GM18951 (cell line): ENCODE data around the gene FUS.
"Not testable (repeated sequence)": the region's sequence is repeated elsewhere in the genome, so short reads cannot be mapped to it uniquely, and the experiment has no call there.

Experiments used
- POLR2A ChIP-seq: IDR thresholded peaks from 4 replicates; pipeline ENCODE4 v1.6.1; 2011; ENCODE audit warnings: mild to moderate bottlenecking; ENCODE audit not compliant: insufficient read length, insufficient read depth; ENCODE audit errors: extremely low read depth
- in situ Hi-C: fragments of 300-500 bp; cut with MboI; formaldehyde crosslinking; loops from one replicate; pipeline ENCODE4 v1.12.0; 2022; ENCODE audit warnings: low sequenced_read_pairs, mixed read lengths, inconsistent platforms; ENCODE audit not compliant: unreplicated experiment

The FUS gene

GRCh38 chr16:31138621-31139578, 41.0 kb upstream of the FUS start:
- in situ Hi-C loops, result no loop called here
- TF ChIP-seq POLR2A, result no peak

GRCh38 chr16:31141071-31141469, 38.9 kb upstream of the FUS start:
- in situ Hi-C loops, result not testable (repeated sequence)

DNA sequence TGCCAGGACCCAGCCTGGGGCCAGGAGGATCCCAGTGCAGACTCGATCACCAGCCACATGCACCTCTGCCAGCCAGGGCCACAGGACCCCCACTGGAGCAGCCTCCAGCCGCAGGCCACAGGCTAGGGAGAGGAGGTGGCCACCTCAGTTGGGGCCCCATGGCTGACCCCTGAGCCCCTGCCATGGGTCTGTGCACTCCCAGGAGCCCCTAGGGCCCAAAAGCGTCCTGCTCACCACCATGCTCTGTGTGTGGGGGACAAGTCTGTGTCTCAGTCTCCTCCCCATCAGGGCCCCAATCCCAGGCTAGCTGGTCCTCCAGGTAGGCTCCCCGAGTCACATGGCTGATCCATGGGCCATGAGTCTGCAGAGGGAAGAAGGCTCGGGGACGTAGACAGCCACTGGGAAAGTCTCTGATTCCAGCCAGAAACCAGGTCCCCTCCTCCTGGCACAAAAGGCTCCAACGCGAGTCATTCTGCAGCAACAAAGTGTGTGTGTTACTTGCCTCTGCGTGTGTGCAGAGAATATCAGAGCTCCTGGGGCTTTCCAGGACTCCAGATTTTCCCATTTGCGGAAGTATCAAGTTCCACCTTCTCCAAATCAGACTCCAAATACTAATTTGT, 38.3 kb upstream of the FUS start:
- no peak for TF ChIP-seq POLR2A
- in situ Hi-C loops, result no loop called here

- in situ Hi-C loops, result no loop called here
- TF ChIP-seq POLR2A, result peak; percentile 45
Observed at GRCh38 chr16:31142109-31143010, 37.6 kb upstream of the FUS start.

DNA sequence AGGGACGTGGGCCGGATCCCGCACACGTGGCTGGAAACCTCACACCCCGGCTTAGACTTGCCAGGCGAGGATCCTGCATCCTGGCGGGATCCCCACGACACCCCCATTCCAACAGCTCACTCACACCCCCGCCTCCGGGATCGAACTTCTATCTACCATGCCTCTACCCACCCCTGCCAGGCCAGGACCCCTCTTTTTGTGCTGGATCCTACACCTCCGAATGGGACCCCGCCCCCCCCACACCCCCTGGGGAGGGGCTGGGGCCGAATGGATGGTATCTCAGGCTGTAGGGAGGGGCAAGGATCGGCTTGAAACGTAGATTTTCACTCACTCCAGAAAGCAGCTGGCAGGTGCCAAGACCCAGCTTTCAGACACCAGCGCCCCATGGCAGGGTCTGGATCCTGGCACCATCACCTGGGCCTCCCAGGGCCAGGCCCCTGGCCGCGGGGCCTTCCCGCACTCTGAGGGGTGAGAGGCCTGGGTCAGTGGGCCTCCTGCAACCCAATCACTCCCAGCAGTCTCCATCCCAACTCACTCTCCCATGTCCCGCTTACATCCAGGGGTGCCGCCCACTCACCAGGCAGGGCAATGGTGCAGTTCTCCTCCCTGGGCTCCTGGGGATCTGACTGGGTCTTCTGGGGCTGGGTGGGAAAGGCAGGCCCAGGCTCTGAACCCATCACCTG, 36.8 kb upstream of the FUS start:
- no peak for TF ChIP-seq POLR2A
- in situ Hi-C loops, result no loop called here

DNA sequence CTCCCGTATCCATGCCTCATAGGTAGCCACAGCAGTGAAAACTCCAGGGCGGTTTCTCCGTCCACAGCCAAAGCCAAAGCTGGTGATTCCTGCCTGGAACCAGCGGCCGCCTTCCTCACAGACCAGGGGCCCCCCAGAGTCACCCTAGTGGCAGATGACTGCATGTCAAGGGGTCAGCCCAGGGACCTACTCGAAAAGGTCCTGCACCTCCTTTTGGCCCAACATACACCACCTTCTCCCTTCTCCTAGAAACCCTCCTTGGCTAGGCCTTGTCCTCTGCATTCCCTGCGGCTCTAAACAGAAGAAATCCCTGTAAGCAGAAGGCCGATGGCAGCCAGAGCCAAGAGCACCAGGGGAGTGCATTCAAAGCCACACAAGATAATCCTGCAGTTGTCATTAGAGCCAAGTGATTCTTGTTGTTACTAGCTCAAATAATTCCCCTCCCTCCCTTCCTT, 36.2 kb upstream of the FUS start:
- in situ Hi-C loops, result no loop called here
- no peak for TF ChIP-seq POLR2A

DNA sequence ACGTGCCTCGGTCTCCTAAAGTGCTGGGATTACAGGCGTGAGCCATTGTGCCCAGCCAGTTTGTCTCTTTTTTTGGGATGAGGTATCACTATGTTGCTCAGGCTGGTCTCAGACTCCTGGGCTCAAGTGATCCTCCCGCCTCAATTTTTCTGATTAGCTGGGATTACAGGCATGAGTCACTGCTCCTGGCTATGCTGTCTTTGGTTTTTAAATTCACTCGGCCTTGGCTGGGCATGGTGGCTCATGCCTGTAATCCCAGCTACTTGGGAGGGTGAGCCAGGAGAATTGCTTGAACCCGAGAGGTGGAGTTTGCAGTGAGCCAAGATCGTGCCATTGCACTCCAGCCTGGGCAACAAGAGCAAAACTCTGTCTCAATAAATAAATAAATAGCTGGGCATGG, 35.5 kb upstream of the FUS start:
- in situ Hi-C loops, result not testable (repeated sequence)

DNA sequence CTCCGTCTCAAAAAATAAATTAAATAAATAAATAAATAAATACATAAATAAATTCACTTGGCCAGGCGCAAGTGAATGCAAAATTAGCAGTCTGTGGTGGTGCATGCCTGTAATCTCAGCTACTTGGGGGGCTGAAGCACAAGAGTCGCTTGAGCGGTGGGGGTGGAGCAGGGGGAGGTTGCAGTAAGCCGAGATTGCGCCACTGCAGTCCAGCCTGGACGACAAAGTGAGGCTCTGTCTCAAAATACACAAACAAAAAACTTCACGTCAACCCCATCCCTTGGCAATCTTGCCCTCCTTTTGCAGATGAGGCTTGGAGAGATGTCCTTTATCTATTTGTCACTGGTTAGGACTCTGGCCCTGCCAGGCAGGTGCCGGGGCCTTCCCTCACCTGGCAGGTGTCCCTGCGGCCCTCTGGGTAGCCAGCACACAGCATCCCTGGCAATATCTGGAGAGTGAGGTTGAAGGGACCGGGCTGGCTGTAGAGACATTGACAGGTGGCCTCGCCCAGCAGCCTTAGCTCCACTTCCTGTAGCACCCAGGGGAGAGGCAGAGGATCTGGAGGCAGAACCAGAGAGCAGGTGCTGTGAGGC, 34.4 kb upstream of the FUS start:
- TF ChIP-seq POLR2A, result no peak
- in situ Hi-C loops, result no loop called here

GRCh38 chr16:31147574-31147973, 32.4 kb upstream of the FUS start:
- in situ Hi-C loops, result no loop called here
- TF ChIP-seq POLR2A, result no peak

DNA sequence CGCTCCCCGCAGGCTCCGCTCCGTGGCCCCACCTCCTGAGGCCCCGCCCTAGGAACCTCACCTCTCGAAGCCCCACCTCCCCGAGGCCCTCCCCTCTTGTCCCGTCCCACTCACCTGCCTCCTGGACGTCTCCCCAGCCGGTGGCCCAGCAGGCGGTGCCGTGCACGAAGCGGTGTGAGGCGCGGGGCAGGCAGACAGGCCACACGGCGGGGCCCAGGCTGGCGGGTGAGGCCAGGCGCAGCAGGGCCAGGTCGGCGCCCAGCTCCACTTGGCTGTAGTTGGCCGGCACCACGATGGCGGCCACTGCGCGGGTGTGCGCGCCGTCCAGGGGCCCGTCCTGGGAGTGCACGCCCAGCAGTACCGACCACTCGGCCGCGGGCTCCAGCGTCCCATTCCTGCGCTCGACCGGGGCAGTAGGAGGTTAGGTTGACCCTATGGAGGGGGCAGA, 31.6 kb upstream of the FUS start:
- TF ChIP-seq POLR2A, result no peak
- in situ Hi-C loops, result no loop called here

- in situ Hi-C loops, result no loop called here
- no peak for TF ChIP-seq POLR2A
Observed at GRCh38 chr16:31148896-31149295, 31.0 kb upstream of the FUS start.

- in situ Hi-C loops, result no loop called here
- no peak for TF ChIP-seq POLR2A
Observed at GRCh38 chr16:31149332-31149731, 30.6 kb upstream of the FUS start.
